SHP77 (cell line): ENCODE data around the gene KCNT2.
"Not testable (repeated sequence)": the region's sequence is repeated elsewhere in the genome, so short reads cannot be mapped to it uniquely, and the experiment has no call there.

Experiments used
- DNase-seq, 2 experiments: peaks; one replicate each; lab custom pipeline; 2025; lab: John Stamatoyannopoulos, UW

The KCNT2 gene

DNA sequence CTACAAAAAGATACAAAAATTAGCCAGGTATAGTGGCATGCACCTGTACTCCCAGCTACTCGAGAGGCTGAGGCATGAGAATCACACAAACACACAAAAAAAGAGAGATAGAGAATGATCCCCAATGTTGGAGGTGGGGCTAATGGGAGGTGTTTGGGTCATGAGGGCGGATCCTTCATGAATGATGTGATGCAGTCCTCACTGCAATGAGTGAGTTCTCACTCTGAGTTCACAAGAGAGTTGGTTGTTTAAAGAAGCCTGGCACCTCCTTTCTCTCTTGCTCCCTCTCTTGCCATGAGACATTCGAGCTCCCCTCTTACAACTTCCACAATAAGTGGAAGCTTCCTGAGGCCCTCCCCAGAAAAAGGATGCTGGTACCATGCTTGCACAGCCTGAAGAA lies 17.3 kb downstream of the KCNT2 start:
- no peak for DNase-seq

GRCh38 chr1:196590012-196590708 lies 18.1 kb downstream of the KCNT2 start:
- DNase-seq, result no peak

DNA sequence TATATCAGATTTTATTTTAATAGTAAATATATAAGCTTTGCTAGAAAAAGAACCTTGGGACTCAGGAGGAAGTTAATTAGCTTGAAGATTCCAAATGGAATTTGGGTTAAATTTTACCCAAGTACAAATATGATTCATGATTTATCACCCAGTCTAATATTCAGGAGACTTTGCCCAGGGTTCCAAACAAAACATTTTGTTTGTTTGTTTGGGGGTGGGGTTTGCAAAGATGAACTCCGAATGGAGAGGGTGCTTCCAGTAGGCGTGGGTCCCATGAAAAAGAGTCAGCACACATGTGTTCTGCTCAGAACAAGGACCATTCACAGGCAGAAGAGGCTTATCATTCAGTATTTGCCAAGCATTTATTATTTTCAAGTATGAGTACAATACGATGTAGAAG lies 23.5 kb downstream of the KCNT2 start:
- no peak for DNase-seq

GRCh38 chr1:196577386-196577785 lies 30.9 kb downstream of the KCNT2 start:
- no peak for DNase-seq

GRCh38 chr1:196573226-196573625 lies 35.0 kb downstream of the KCNT2 start:
- DNase-seq, result no peak

- DNase-seq, result no peak
These were observed 41.0 kb downstream of the KCNT2 start for GRCh38 chr1:196567238-196567637.

GRCh38 chr1:196563768-196564167 lies 44.5 kb downstream of the KCNT2 start:
- DNase-seq, result no peak

DNA sequence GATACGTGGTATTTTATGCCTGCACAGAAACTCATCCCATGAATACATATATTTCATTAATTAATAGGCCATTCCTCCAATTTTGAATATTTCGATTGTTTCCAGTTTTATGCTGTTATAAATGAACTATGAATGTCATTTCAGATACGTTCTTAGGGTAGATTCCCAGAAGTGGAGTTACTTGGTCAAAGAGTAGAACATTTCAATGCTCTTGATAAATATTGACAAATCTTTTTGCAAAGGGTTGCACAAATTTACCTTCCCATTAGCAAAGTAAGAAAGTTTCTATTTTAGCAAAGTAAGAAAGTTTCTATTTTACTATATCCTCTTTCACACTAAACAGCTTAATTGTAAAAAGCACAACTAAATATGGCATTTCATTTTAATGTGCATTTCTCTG lies 48.9 kb downstream of the KCNT2 start:
- no peak for DNase-seq

DNA sequence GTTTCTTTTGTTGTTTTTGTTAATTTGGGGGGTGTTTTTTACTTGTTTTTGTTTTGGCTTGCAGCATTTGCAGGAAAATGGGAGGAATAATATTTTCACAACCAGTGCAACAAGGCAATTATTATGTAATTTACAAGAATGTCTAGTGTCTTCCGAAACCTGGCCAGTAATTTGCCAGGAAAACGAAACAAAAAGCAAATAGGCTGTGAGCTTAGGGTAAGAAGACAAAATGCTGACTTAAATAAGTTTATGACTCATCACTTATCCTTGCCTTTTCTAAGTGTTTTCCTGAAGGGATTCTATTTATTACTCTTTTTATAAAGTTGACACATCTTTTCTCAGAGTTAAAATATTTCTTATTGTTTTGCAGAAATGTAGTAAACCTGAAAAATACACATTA lies 49.8 kb downstream of the KCNT2 start:
- no peak for DNase-seq

- DNase-seq, result no peak
These were observed 50.4 kb downstream of the KCNT2 start for GRCh38 chr1:196557797-196558196.

DNA sequence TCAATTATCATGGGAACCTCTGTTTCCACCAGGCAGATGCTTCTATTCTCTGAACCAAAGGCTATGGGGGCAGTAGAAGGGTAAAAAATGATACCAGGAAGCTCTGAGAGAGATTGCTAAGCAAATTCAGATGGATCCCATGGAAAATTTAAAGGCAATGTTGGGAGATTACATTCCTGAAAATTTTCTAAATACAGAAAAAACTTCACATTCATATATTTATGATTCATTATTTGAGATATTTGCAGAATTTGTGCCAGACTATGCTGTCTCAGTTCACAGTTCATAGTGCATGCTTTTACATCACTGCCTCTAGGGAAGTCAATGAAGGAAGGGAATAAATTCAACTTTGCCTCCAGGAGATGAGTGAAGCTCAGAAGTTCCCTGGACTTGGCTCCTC lies 57.5 kb downstream of the KCNT2 start:
- no peak for DNase-seq

DNA sequence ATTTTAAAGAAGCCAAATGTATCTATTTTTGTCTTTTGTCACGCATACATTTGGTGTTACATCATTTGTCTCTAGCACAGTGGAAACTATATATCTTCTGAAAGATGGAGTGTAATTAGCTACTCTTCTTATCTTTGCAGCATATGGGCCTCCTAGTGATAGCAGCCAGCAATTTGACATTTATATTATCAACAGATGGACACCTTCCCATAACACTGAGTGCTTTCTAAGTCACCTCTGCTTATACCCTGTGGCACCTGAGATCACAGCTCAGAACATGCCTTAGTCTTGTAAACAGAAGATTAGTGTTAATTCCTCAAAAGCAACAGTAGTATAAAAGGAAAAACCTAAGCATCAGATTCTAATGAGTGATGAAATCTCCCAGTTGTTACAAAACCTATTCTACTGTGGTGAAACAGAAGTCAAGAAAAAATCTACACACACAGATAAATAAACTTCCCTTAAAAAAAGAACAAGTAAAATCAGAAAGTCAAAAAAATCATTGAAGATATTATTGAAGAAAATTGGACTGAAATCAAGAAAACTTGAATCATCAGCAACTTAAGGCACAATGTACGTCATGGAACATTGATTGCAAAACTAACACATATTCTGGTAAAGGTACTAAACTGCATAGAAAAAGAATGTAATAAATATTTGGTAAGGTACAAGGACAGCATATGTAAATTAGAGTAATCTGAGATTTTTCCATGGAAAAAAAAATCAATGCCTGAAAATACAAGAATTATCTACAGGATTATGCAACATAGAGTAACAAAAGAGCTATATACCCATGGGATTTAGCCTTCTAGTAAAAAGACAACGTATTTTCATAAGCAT lies 61.7 kb downstream of the KCNT2 start:
- DNase-seq, result no peak

DNA sequence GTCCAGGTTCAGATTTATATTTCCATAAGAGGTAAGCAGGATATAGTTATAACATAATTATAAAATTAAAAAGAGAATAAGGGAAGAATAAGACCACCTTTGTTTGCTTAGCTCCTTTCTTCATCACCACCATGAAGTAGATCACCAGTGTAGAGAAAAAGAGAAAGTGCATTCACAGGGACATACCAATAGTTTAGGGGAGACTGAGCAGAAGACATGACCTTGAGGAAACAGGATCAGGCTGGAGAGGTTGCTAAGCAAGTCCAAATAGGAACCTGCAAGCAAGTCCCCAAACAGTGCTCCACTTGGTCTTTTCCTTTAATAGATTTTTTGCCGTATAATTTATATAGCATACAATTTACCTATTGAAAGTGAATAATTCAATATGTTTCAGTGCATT lies 63.0 kb downstream of the KCNT2 start:
- DNase-seq, result no peak

DNA sequence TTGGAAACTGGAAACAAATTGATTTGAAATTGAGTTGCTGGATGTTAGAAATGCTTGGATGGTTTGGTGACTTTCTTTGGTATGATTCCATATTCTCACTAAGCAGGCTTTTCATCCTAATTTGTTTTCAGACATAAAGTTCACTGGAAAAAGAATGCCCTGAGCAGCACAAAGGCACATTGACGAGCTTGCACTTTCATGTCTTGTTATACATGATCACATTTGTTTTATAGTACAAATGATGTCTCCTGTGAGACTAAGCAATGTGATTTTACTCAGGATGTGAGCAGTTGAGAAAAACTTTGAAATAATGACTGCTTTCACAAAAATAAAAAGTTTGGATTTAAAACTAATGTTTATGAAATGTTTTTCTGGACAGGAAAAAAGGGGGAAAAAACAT lies 63.6 kb downstream of the KCNT2 start:
- no peak for DNase-seq

GRCh38 chr1:196543833-196544232 lies 64.4 kb downstream of the KCNT2 start:
- no peak for DNase-seq

DNA sequence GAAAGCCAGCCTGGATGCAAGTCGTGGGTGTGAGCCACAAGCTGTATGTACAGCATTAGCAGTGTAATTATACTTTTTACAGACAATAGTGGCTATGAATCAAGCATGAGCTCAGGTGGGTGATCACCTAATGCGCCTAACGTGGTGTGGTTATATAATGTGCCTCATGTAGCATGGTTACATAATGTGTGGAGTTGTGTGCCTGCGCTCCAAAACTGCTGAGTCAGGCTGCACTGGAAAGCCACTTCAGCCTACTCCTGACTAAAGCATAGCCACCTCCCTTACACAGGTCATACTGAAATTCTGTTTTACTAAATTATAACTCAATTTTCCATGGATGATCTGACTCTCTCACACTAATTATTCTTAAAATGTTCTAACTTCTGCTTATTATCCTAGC lies 69.8 kb downstream of the KCNT2 start:
- DNase-seq, result no peak

DNA sequence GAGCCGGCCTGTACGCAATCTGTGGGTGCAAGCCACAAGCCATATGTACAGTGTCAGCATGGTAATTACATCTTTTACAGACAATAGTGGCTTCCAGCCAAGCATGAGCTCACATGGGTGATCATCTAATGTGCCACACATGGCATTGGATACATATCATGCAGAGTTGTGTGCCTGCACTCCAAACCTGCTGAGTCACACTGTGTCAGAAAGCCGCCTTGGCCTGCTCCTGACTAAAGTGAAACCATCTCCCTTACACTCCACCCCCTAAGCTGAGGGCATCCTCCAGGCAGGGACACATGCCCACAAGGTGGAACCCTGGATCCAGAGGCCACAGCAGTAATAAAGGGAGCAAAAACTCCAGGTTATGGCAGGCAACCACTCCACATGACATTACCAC lies 72.5 kb downstream of the KCNT2 start:
- no peak for DNase-seq

DNA sequence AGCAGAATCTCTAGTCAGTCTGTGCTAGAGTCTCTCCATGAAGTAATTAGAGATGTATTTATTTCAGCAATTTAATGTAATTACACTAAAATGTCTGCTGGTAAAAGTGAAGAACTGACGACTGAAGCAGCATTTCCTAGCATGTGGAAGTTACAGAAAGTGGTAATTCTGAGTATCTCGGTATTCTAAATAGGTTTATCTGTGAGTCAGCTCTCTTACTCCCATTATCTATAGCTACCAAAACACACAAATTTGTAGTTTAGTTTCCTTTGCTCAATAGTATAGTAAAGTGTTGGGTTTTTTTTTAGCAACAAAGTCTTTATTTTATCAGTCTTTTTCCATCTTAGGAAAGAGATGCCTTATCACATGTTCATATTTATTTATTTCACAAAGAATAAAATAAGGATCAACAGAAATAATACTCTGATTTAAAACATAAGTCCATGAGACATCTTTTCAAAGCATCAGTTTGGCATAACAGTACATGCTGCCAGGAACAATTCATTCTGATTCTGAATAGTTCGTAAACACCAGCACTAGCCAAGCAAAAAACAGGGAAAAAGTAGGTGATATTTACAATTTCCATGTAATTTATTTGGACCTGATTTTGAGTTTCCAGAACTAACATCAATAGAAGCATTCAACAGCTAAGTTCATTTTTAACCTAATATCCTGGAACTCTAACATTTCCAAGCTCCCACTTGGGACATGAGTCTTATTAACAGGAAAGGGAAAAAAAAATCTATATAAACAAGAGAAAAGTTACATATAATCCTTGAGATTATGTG lies 76.3 kb downstream of the KCNT2 start:
- no peak for DNase-seq

- DNase-seq, result no peak
These were observed 80.3 kb downstream of the KCNT2 start for GRCh38 chr1:196527919-196528318.

DNA sequence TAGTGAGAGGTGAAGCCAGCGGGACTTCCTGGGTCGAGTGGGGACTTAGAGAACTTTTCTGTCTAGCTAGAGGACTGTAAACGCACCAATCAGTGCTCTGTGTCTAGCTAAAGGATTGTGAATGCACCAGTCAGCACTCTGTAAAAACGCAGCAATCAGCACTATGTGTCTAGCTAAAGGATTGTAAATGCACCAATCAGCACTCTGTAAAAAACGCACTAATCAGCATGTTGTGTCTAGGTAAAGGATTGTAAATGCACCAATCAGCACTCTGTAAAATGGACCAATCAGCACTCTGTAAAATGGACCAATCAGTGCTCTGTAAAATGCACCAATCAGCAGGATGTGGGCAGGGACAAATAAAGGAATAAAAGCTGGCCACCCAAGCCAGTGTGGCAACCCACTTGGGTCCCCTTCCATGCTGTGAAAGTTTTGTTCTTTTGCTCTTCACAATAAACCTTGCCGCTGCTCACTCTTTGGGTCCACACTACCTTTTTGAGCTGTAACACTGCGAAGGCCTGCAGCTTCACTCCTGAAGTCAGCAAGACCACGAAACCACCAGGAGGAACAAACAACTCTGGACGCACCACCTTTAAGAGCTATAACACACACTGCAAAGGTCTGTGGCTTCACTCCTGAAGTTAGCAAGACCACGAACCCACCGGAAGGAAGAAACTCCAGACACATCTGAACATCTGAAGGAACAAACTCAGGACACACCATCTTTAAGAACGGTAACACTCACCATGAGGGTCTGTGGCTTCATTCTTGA lies 85.5 kb downstream of the KCNT2 start:
- DNase-seq, result not testable (repeated sequence)

DNA sequence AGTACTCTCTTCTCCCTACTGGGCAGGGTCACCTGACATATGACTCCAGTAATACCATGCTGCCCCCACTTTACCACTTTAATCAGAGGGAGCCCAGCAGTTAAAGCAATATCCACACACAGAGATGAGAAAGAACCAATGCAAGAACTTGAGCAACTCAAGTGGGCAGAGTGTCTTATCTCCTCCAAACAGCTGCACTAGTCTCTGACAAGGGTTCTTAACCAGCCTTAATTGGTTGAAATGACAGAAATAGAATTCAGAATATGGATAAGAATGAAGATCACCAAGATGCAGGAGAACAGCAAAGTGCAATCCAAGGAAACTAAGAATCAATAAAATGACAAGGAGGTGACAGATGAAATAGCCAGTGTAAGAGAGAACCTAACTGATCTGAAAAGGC lies 91.0 kb downstream of the KCNT2 start:
- DNase-seq, result no peak

DNA sequence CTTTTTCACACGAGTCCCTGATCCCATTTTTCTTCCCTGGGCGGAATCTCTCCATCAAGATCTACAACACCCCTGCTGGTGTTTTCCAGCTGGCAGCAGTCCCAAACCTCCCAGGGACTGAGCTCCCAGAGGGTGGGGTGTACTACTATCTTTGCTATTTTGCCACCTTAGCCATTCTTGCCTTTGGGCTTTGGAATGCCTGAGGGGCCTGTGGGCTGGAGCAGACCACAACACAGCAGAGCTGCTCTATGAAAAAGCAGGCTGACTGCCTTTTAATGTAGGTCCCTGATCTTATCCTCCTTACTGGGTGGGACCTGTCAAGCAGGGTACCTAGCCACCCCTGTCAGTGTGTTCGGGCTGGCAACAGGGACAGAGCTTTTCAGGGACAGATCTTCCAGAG lies 91.9 kb downstream of the KCNT2 start:
- DNase-seq, result no peak
